ENCODE measurements around the gene TNFRSF1A.

DNA sequence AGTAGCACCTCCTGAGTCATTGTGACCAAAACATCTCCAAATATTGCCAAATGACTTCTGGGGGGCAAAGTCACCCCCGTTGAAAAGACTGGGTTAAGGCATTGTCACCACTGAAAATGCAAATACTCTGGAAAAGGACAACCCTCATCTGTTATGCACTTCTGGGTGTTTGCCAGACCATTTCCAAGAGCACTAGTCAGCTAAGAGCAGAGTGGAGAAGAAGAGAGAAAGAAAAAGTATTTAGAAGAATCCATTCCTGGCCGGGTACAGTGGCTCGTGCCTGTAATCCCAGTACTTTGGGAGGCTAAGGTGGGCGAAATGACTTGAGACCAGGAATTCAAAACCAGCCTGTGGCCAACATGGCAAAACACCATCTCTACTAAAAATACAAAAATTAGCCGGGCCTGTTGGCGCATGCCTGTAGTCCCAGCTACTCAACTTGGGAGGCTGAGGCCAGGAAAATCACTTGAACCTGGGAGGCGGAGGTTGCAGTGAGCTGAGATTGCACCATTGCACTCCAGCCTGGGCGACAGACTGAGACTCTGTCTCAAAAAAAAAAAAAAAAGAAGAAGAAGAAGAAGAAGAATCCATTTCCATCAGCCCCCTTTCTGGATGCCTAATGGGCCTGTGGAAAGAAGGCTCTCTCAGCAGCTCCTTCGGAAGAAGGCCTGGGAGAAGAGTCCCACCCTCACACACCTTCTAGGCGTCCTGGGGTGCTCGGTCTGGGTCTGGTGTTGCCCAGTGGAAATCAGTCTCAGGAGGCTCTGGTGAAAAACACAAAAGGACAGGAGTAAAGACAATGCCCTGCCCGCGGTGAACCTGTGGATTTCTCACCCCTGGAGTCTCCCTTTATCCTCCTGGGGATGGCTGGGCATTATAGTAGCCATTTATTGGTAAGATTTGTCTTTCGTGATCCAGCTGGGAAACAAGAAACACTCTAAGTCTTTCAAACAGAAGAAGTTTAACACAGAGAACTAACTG lies 38.6 kb upstream of the TNFRSF1A start:
- TF ChIP-seq POLR2A (IDR thresholded peaks at IDR 0.05; ENCODE audit: low read depth, low read length): no peak
- no peak for TF ChIP-seq POLR2AphosphoS5 (IDR thresholded peaks at IDR 0.05; ENCODE audit: low read depth, low read length)
- TF ChIP-seq TAF1 (IDR thresholded peaks at IDR 0.05; ENCODE audit: low read depth, low read length): no peak
- no peak for TF ChIP-seq POU2F2 (IDR thresholded peaks at IDR 0.05; ENCODE audit: low read depth, low read length)
- no peak for TF ChIP-seq PAX5 (IDR thresholded peaks at IDR 0.05; ENCODE audit: insufficient read depth, low read length, severe bottlenecking)

Measured in GM12891 (cell line).